ENCODE results near the gene PPARGC1A. TPM values are rescaled to one million over a fixed set of nuclear protein-coding genes. Genes with fewer than 3 reads are reported as not detected.

Gene PPARGC1A
- total RNA-seq, 1 experiment from 2014 or later: 1.9 TPM

- Mint-ChIP-seq H3K27ac (no peak overlapping the region), H3K4me3 (no peak overlapping the region), H3K27me3 (ENCODE audit: low read depth) (no peaks in the 10 kb centered on the region), H3K9me3 (peaks cover 36% of the 10 kb centered on the region), H3K36me3 (no peaks in the 10 kb centered on the region), H3K4me1 (peaks cover 18% of the 10 kb centered on the region)
- no peak for TF ChIP-seq TCF7 (CRISPR knock-in tag; IDR thresholded peaks at IDR 0.05; ENCODE audit: low read depth)
- no peak for TF ChIP-seq HMGXB4 (CRISPR knock-in tag; IDR thresholded peaks at IDR 0.05)
- DNase-seq (ENCODE audit: low spot score): no peak
- no peak for ATAC-seq
- ChIA-PET CTCF (no interaction called here), POLR2A (no interaction called here)
Observed at GRCh38 chr4:23763559-23763958, 126.3 kb downstream of the PPARGC1A start.

DNA sequence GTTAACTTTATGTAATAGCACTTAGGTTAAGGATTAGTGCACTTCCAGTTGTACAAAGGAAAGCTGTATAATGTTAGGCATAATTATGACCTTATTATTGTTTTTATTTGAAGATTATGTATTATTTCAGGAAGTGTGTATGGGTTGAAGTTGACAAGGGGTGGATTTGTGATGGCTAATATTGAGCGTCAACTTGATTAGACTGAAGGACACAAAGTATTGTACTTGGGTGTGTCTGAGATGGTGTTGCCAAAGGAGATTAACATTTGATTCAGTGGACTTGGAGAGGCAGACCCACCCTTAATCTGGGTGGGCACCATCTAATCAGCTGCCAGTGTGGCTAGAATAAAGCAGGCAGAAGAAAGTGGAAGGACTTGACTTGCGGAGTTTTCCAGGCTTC is 127.3 kb downstream of the PPARGC1A start:
- peaks cover 36% of the 10 kb centered on the region for H3K9me3 Mint-ChIP-seq
- no peak for TF ChIP-seq ATF2 (CRISPR knock-in tag; IDR thresholded peaks at IDR 0.05; ENCODE audit: borderline replicate concordance, low read depth)
- TF ChIP-seq JUN (CRISPR knock-in tag; IDR thresholded peaks at IDR 0.05): no peak
- TF ChIP-seq RELA (CRISPR knock-in tag; IDR thresholded peaks at IDR 0.05; ENCODE audit: borderline replicate concordance): no peak
- no peak for TF ChIP-seq ERG (CRISPR knock-in tag; IDR thresholded peaks at IDR 0.05)
- TF ChIP-seq FOXK1 (CRISPR knock-in tag; IDR thresholded peaks at IDR 0.05): no peak
- TF ChIP-seq, protein P1, sequence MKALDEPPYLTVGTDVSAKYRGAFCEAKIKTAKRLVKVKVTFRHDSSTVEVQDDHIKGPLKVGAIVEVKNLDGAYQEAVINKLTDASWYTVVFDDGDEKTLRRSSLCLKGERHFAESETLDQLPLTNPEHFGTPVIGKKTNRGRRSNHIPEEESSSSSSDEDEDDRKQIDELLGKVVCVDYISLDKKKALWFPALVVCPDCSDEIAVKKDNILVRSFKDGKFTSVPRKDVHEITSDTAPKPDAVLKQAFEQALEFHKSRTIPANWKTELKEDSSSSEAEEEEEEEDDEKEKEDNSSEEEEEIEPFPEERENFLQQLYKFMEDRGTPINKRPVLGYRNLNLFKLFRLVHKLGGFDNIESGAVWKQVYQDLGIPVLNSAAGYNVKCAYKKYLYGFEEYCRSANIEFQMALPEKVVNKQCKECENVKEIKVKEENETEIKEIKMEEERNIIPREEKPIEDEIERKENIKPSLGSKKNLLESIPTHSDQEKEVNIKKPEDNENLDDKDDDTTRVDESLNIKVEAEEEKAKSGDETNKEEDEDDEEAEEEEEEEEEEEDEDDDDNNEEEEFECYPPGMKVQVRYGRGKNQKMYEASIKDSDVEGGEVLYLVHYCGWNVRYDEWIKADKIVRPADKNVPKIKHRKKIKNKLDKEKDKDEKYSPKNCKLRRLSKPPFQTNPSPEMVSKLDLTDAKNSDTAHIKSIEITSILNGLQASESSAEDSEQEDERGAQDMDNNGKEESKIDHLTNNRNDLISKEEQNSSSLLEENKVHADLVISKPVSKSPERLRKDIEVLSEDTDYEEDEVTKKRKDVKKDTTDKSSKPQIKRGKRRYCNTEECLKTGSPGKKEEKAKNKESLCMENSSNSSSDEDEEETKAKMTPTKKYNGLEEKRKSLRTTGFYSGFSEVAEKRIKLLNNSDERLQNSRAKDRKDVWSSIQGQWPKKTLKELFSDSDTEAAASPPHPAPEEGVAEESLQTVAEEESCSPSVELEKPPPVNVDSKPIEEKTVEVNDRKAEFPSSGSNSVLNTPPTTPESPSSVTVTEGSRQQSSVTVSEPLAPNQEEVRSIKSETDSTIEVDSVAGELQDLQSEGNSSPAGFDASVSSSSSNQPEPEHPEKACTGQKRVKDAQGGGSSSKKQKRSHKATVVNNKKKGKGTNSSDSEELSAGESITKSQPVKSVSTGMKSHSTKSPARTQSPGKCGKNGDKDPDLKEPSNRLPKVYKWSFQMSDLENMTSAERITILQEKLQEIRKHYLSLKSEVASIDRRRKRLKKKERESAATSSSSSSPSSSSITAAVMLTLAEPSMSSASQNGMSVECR (CRISPR knock-in tag; IDR thresholded peaks at IDR 0.05; ENCODE audit: borderline replicate concordance): no peak
- no peak for TF ChIP-seq MLX (CRISPR knock-in tag; IDR thresholded peaks at IDR 0.05)
- TF ChIP-seq ZBTB21 (CRISPR knock-in tag; IDR thresholded peaks at IDR 0.05; ENCODE audit: borderline replicate concordance): no peak
- TF ChIP-seq E2F5 (CRISPR knock-in tag; IDR thresholded peaks at IDR 0.05): no peak
- no peak for TF ChIP-seq NFE2L1 (CRISPR knock-in tag; IDR thresholded peaks at IDR 0.05)
- no peak for TF ChIP-seq GRHL2 (CRISPR knock-in tag; IDR thresholded peaks at IDR 0.05; ENCODE audit: insufficient replicate concordance, severe bottlenecking)
- TF ChIP-seq OVOL2 (CRISPR knock-in tag; IDR thresholded peaks at IDR 0.05; ENCODE audit: borderline replicate concordance): no peak
- no peaks in the 10 kb centered on the region for H3K36me3 Mint-ChIP-seq
- no peak overlapping the region for H3K27ac Mint-ChIP-seq
- no peak for ATAC-seq
- H3K4me1 Mint-ChIP-seq: peaks cover 12% of the 10 kb centered on the region
- no peak for DNase-seq (ENCODE audit: low spot score)
- CTCF ChIA-PET: no interaction called here
- POLR2A ChIA-PET: no interaction called here
- H3K4me3 Mint-ChIP-seq: no peak overlapping the region
- H3K27me3 Mint-ChIP-seq (ENCODE audit: low read depth): no peaks in the 10 kb centered on the region
